ENCODE results near the gene RABAC1.
"Not testable (repeated sequence)": the region's sequence is repeated elsewhere in the genome, so short reads cannot be mapped to it uniquely, and the experiment has no call there.

RABAC1 gene

DNA sequence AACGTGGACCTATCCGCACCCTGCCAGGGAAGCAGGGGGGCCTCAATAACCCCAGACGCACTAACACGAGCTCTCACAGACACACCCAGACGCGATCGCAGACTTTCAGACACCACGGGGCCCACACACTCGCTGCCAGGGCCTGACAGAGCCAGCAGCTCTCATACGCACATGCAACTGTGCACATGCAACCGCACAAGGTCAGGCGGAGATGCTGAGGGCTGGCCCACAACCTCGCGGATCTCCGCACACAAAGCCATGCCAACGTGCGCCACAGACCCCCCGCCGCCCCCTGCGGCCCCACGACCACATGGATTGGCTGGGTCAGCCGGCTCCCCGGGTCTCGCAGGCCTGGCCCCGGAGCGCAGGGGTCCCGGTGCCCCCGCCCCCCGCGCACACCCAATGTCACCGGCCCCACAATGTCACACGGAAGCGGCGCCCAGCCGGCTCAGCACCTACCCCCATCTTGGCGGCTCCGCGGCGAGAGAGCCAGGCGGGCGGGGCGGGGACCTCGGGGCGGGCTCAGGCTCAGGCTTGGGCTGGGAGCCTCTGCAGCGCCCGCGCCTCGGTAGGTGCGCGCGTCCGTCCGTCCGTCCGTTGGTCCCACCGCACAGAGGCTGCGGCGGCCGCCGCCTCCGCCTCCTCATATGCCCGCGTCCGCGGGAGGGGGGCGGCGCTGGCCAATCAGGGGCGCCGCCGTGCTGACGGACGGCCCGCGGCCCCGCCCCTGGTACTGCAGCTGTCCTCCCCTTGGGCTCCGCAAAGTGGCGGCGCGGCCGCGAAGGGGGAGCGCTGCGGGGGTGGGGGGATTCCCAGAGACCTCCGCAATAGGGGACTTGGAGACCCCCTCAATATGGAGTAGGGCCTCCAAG, 34.7 kb upstream of the RABAC1 start, which contains the start of gene ATP1A3:
Gene ATP1A3 (minus strand): TSS at position 619 of the 872 bp plus-strand sequence. CDS start 154 bp downstream, at position 465.
- TF ChIP-seq RARB (CRISPR knock-in tag; IDR thresholded peaks at IDR 0.05), result no peak
- TF ChIP-seq GLIS3 (CRISPR knock-in tag; IDR thresholded peaks at IDR 0.05), result no peak
- TF ChIP-seq ZNF8 (CRISPR knock-in tag; IDR thresholded peaks at IDR 0.05), result no peak
- TF ChIP-seq, protein P1, sequence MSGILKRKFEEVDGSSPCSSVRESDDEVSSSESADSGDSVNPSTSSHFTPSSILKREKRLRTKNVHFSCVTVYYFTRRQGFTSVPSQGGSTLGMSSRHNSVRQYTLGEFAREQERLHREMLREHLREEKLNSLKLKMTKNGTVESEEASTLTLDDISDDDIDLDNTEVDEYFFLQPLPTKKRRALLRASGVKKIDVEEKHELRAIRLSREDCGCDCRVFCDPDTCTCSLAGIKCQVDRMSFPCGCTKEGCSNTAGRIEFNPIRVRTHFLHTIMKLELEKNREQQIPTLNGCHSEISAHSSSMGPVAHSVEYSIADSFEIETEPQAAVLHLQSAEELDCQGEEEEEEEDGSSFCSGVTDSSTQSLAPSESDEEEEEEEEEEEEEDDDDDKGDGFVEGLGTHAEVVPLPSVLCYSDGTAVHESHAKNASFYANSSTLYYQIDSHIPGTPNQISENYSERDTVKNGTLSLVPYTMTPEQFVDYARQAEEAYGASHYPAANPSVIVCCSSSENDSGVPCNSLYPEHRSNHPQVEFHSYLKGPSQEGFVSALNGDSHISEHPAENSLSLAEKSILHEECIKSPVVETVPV (CRISPR knock-in tag; IDR thresholded peaks at IDR 0.05), result no peak
- TF ChIP-seq PPARA (CRISPR knock-in tag; IDR thresholded peaks at IDR 0.05; ENCODE audit: borderline replicate concordance), result no peak
- TF ChIP-seq, protein P2, sequence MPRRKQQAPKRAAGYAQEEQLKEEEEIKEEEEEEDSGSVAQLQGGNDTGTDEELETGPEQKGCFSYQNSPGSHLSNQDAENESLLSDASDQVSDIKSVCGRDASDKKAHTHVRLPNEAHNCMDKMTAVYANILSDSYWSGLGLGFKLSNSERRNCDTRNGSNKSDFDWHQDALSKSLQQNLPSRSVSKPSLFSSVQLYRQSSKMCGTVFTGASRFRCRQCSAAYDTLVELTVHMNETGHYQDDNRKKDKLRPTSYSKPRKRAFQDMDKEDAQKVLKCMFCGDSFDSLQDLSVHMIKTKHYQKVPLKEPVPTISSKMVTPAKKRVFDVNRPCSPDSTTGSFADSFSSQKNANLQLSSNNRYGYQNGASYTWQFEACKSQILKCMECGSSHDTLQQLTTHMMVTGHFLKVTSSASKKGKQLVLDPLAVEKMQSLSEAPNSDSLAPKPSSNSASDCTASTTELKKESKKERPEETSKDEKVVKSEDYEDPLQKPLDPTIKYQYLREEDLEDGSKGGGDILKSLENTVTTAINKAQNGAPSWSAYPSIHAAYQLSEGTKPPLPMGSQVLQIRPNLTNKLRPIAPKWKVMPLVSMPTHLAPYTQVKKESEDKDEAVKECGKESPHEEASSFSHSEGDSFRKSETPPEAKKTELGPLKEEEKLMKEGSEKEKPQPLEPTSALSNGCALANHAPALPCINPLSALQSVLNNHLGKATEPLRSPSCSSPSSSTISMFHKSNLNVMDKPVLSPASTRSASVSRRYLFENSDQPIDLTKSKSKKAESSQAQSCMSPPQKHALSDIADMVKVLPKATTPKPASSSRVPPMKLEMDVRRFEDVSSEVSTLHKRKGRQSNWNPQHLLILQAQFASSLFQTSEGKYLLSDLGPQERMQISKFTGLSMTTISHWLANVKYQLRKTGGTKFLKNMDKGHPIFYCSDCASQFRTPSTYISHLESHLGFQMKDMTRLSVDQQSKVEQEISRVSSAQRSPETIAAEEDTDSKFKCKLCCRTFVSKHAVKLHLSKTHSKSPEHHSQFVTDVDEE (CRISPR knock-in tag; IDR thresholded peaks at IDR 0.05), result no peak
- TF ChIP-seq ZNF565 (CRISPR knock-in tag; conservative IDR thresholded peaks at IDR 0.05; ENCODE audit: low read depth), result no peak
- TF ChIP-seq CSDC2 (CRISPR knock-in tag; IDR thresholded peaks at IDR 0.05), result no peak
- TF ChIP-seq ZFP30 (CRISPR knock-in tag; IDR thresholded peaks at IDR 0.05), result no peak
- TF ChIP-seq CREB5 (CRISPR knock-in tag; IDR thresholded peaks at IDR 0.05; ENCODE audit: low read depth), result no peak
- TF ChIP-seq TCF4 (CRISPR knock-in tag; IDR thresholded peaks at IDR 0.05; ENCODE audit: borderline replicate concordance), result no peak
- no peak for TF ChIP-seq ZFP3 (CRISPR knock-in tag; IDR thresholded peaks at IDR 0.05)
- no peak for TF ChIP-seq OSR1 (CRISPR knock-in tag; IDR thresholded peaks at IDR 0.05)
- TF ChIP-seq BACH2 (CRISPR knock-in tag; IDR thresholded peaks at IDR 0.05; ENCODE audit: borderline replicate concordance), result no peak
- ATAC-seq, result peak; percentile 78

DNA sequence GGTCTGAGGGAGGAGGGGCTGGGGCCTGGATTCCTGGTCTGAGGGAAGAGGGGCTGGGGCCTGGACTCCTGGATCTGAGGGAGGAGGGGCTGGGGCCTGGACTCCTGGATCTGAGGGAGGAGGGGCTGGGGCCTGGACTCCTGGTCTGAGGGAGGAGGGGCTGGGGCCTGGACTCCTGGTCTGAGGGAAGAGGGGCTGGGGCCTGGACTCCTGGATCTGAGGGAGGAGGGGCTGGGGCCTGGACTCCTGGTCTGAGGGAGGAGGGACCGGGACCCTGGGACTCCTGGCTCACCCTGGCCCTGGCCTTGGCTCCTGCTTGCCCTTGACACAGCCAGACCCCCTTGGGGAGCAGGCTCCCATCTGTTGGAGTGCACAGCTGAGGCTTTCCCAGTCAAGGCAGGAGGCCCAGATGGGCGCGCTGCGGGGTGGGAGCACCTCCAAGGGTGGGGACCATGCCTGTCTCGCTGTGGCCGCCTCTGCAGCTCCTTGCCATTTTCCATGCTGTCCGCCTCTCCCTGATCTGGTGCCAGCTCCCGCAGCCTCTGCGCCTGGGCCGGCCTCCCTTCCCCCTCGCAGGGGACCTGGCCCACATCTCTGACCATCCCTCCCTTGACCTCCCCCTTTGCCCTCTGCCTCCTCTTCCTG, 32.9 kb upstream of the RABAC1 start:
- ATAC-seq, result not testable (repeated sequence)

GRCh38 chr19:41991025-41991424, 31.9 kb upstream of the RABAC1 start:
- no peak for ATAC-seq
- TF ChIP-seq CREB5 (CRISPR knock-in tag; IDR thresholded peaks at IDR 0.05; ENCODE audit: low read depth) (no peak), ZFP30 (CRISPR knock-in tag; IDR thresholded peaks at IDR 0.05) (no peak), GLIS3 (CRISPR knock-in tag; IDR thresholded peaks at IDR 0.05) (no peak)

- TF ChIP-seq ZNF565 (CRISPR knock-in tag; conservative IDR thresholded peaks at IDR 0.05; ENCODE audit: low read depth) (no peak), TCF4 (CRISPR knock-in tag; IDR thresholded peaks at IDR 0.05; ENCODE audit: borderline replicate concordance) (no peak), SNAI2 (CRISPR knock-in tag; IDR thresholded peaks at IDR 0.05) (no peak), OSR1 (CRISPR knock-in tag; IDR thresholded peaks at IDR 0.05) (no peak), ISL1 (CRISPR knock-in tag; IDR thresholded peaks at IDR 0.05) (no peak)
- ATAC-seq, result no peak
Measured at GRCh38 chr19:41990615-41991014, 31.5 kb upstream of the RABAC1 start.

DNA sequence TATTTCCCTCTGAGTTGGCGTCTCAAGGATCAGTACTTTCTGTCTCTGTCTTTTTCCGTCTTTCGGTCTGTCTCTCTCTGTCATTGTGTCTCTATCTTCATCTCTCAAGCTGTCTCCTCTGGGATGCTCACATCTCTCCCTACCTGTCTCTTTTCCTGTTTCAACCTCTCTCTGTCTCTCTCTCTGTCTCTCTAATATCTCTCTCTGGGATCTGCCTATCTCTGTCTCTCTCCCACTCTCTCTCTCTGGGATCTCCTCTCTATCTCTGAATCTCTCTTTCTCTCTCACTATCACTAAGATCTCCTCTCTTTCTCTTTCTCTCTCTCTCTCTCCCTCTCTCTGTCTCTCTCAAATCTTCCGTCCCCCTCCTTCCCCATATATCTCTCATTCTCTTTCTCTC, 30.9 kb upstream of the RABAC1 start:
- TF ChIP-seq, protein P1 (CRISPR knock-in tag; IDR thresholded peaks at IDR 0.05), result no peak
- TF ChIP-seq TOX (CRISPR knock-in tag; IDR thresholded peaks at IDR 0.05; ENCODE audit: borderline replicate concordance) (no peak), ZNF70 (CRISPR knock-in tag; IDR thresholded peaks at IDR 0.05) (no peak), ZNF565 (CRISPR knock-in tag; conservative IDR thresholded peaks at IDR 0.05; ENCODE audit: low read depth) (no peak), OSR1 (CRISPR knock-in tag; IDR thresholded peaks at IDR 0.05) (no peak), GLIS3 (CRISPR knock-in tag; IDR thresholded peaks at IDR 0.05) (no peak), CREB5 (CRISPR knock-in tag; IDR thresholded peaks at IDR 0.05; ENCODE audit: low read depth) (no peak)
- ATAC-seq, result no peak

All from SK-N-SH treated with all-trans-retinoic acid at 6 μM for 48 hours (cell line).